Peyer's patch (tissue), 4 donors: ENCODE data around the gene FBXW7. TPM values are rescaled to one million over a fixed set of nuclear protein-coding genes. Genes with fewer than 3 reads are reported as not detected.

Experiments
- DNase-seq, 3 donors: peaks; one replicate each; pipeline ENCODE4 v3.0.0-alpha.2; 2017 to 2019
- H3K27ac ChIP-seq, 4 donors: fragments of 200-600 bp; sonication (generic); one replicate each; pipeline ENCODE4 v1.5.1; 2016 to 2019
- H3K27me3 ChIP-seq, 2 donors: fragments of 200-600 bp; sonication (generic); one replicate each; pipeline ENCODE4 v1.5.1; 2019
- H3K36me3 ChIP-seq, 3 donors: fragments of 200-600 bp; sonication (generic); one replicate each; pipeline ENCODE4 v1.5.1; 2016 to 2019
- H3K4me1 ChIP-seq, 4 donors: fragments of 200-600 bp; sonication (generic); one replicate each; pipeline ENCODE4 v1.5.1; 2016 to 2019
- H3K4me3 ChIP-seq, 4 donors: fragments of 200-600 bp; sonication (generic); 1 replicate in 3 of 4; 2 replicates in 1 of 4; pipeline ENCODE4 v1.5.1; 2016 to 2019; ENCODE audit warnings: mild to moderate bottlenecking in 1 of 4
- H3K9me3 ChIP-seq, 4 donors: fragments of 200-600 bp; sonication (generic); one replicate each; pipeline ENCODE4 v1.5.1; 2016 to 2019; ENCODE audit warnings: mild to moderate bottlenecking in 1 of 4
- POLR2A ChIP-seq, 2 donors: fragments of 450-650 bp; IDR thresholded peaks; one replicate each; pipeline ENCODE4 v1.5.1; 2017; ENCODE audit warnings: antibody characterized with exemption in 2 of 2, mild to moderate bottlenecking in 2 of 2, moderate library complexity in 2 of 2
- total RNA-seq, 4 donors: library from RNA; depleted of rRNA; stranded (reverse); fragments of >200 nt; gene quantifications; one replicate each; pipeline ENCODE4 v1.1.0, GENCODE V29; 2016
- TF ChIP-seq, protein P1 (sequence below), 6 experiments: fragments of 450-650 bp in 4 of 6; fragments of 200-600 bp in 2 of 6; sonication (generic) in 1 of 6; IDR thresholded peaks; one replicate each; pipeline ENCODE4 v1.5.1; 2017 to 2019; ENCODE audit warnings: antibody characterized with exemption in 6 of 6, mild to moderate bottlenecking in 3 of 6, moderate library complexity in 1 of 6

FBXW7 gene
- total RNA-seq, 4 donors from 2014 or later: 33.4 to 120 (median 43.0) TPM

GRCh38 chr4:152516156-152516555 lies 19.7 kb downstream of the FBXW7 start:
- Histone ChIP-seq H3K9me3 (no peaks in the 10 kb centered on the region), H3K4me1 (no peaks in the 10 kb centered on the region), H3K27me3 (no peaks in the 10 kb centered on the region), H3K36me3 (no peaks in the 10 kb centered on the region), H3K27ac (no peak overlapping the region), H3K4me3 (no peak overlapping the region)
- DNase-seq: no peak
- TF ChIP-seq, protein P1, sequence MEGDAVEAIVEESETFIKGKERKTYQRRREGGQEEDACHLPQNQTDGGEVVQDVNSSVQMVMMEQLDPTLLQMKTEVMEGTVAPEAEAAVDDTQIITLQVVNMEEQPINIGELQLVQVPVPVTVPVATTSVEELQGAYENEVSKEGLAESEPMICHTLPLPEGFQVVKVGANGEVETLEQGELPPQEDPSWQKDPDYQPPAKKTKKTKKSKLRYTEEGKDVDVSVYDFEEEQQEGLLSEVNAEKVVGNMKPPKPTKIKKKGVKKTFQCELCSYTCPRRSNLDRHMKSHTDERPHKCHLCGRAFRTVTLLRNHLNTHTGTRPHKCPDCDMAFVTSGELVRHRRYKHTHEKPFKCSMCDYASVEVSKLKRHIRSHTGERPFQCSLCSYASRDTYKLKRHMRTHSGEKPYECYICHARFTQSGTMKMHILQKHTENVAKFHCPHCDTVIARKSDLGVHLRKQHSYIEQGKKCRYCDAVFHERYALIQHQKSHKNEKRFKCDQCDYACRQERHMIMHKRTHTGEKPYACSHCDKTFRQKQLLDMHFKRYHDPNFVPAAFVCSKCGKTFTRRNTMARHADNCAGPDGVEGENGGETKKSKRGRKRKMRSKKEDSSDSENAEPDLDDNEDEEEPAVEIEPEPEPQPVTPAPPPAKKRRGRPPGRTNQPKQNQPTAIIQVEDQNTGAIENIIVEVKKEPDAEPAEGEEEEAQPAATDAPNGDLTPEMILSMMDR (IDR thresholded peaks at IDR 0.05): no peak
- TF ChIP-seq POLR2A (IDR thresholded peaks at IDR 0.05): no peak

- H3K36me3 ChIP-seq: no peaks in the 10 kb centered on the region
Observed at GRCh38 chr4:152515678-152516077, 20.2 kb downstream of the FBXW7 start.

GRCh38 chr4:152514356-152514755 lies 21.5 kb downstream of the FBXW7 start:
- Histone ChIP-seq H3K27ac (no peak overlapping the region), H3K9me3 (no peaks in the 10 kb centered on the region), H3K4me3 (no peak overlapping the region), H3K36me3 (no peaks in the 10 kb centered on the region), H3K27me3 (no peaks in the 10 kb centered on the region), H3K4me1 (peaks cover 0 to 6% (median 0%) of the 10 kb centered on the region in 4 donors)
- DNase-seq: no peak
- TF ChIP-seq, protein P1 (IDR thresholded peaks at IDR 0.05): no peak
- TF ChIP-seq POLR2A (IDR thresholded peaks at IDR 0.05): no peak

More at GRCh38 chr4:152515678-152516077, 20.2 kb downstream of the FBXW7 start:
- Histone ChIP-seq H3K4me1 (no peaks in the 10 kb centered on the region), H3K27me3 (no peaks in the 10 kb centered on the region), H3K27ac (no peak overlapping the region), H3K4me3 (no peak overlapping the region), H3K9me3 (no peaks in the 10 kb centered on the region)
- TF ChIP-seq, protein P1 (IDR thresholded peaks at IDR 0.05): no peak
- no peak for TF ChIP-seq POLR2A (IDR thresholded peaks at IDR 0.05)
- DNase-seq: no peak

DNA sequence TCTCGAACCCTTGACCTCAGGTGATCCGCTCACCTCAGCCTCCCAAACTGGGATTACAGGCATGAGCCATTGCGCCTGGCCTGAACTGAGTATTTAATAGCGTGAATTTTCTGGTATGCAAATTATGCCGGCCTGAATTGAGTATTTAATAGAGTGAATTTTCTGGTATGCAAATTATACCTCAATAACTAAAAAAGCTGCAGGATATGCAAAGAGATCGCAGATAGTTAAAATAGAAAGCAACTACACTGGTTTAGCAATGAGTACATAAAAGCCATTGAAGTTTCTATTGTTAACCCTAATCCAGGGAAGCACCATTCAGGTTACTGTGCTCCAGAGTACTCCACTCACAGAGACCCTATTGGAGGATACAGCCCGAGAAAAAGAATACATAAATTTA lies 22.8 kb downstream of the FBXW7 start:
- H3K9me3 ChIP-seq: no peaks in the 10 kb centered on the region
- H3K36me3 ChIP-seq: no peaks in the 10 kb centered on the region
- peaks cover 0 to 8% (median 0%) of the 10 kb centered on the region in 4 donors for H3K4me1 ChIP-seq
- H3K4me3 ChIP-seq: no peak overlapping the region
- TF ChIP-seq, protein P1 (IDR thresholded peaks at IDR 0.05): no peak
- no peak for TF ChIP-seq POLR2A (IDR thresholded peaks at IDR 0.05)
- H3K27ac ChIP-seq: no peak overlapping the region
- DNase-seq: no peak
- no peaks in the 10 kb centered on the region for H3K27me3 ChIP-seq

- no peak for TF ChIP-seq POLR2A (IDR thresholded peaks at IDR 0.05)
- TF ChIP-seq, protein P1 (IDR thresholded peaks at IDR 0.05): no peak
- H3K4me1 ChIP-seq: peaks cover 0 to 8% (median 0%) of the 10 kb centered on the region in 4 donors
- H3K9me3 ChIP-seq: no peaks in the 10 kb centered on the region
Observed at GRCh38 chr4:152512483-152512882, 23.4 kb downstream of the FBXW7 start.

More at GRCh38 chr4:152512483-152512882, 23.4 kb downstream of the FBXW7 start:
- no peak overlapping the region for H3K27ac ChIP-seq
- H3K27me3 ChIP-seq: no peaks in the 10 kb centered on the region
- H3K4me3 ChIP-seq: no peak overlapping the region
- DNase-seq: no peak
- H3K36me3 ChIP-seq: no peaks in the 10 kb centered on the region
